ENCODE results near the gene POLA1.

POLA1 gene

DNA sequence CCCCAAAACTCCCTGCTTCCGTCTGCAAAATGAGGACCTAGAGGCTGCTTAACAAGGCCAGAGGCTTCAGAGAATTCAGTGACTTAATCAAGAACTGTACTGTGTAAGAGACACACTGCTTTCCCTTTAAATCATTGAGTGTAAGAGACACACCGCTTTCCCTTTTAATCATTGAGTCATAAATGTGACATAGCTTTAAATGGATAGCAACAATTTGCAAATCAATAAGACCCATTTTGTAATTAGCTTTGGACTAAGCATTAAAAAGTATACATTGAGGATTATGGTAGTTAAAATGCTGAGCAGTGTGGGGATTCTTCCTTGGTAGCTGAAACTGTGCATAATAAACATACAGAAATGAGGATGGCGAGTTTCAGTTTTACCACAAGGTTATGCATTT lies 290.2 kb downstream of the POLA1 start:
- Histone ChIP-seq H3K4me3 (replicated peaks; ENCODE audit: insufficient read depth, low read length) (no peak overlapping the region), H3K27ac (replicated peaks) (no peak overlapping the region), H3K27me3 (ENCODE audit: insufficient read depth, poor library complexity, severe bottlenecking) (no peaks in the 10 kb centered on the region)
- no peak for DNase-seq (ENCODE audit: low read depth in 1 of 2, low spot score in 1 of 2)
- no peak for TF ChIP-seq GABPA (IDR thresholded peaks at IDR 0.05; ENCODE audit: low read depth)
- TF ChIP-seq, protein P1, sequence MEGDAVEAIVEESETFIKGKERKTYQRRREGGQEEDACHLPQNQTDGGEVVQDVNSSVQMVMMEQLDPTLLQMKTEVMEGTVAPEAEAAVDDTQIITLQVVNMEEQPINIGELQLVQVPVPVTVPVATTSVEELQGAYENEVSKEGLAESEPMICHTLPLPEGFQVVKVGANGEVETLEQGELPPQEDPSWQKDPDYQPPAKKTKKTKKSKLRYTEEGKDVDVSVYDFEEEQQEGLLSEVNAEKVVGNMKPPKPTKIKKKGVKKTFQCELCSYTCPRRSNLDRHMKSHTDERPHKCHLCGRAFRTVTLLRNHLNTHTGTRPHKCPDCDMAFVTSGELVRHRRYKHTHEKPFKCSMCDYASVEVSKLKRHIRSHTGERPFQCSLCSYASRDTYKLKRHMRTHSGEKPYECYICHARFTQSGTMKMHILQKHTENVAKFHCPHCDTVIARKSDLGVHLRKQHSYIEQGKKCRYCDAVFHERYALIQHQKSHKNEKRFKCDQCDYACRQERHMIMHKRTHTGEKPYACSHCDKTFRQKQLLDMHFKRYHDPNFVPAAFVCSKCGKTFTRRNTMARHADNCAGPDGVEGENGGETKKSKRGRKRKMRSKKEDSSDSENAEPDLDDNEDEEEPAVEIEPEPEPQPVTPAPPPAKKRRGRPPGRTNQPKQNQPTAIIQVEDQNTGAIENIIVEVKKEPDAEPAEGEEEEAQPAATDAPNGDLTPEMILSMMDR (IDR thresholded peaks at IDR 0.05; ENCODE audit: insufficient read depth, low read length) = no peak
- TF ChIP-seq POLR2AphosphoS5 (IDR thresholded peaks at IDR 0.05; ENCODE audit: low read depth) = no peak
- TF ChIP-seq, protein P2, sequence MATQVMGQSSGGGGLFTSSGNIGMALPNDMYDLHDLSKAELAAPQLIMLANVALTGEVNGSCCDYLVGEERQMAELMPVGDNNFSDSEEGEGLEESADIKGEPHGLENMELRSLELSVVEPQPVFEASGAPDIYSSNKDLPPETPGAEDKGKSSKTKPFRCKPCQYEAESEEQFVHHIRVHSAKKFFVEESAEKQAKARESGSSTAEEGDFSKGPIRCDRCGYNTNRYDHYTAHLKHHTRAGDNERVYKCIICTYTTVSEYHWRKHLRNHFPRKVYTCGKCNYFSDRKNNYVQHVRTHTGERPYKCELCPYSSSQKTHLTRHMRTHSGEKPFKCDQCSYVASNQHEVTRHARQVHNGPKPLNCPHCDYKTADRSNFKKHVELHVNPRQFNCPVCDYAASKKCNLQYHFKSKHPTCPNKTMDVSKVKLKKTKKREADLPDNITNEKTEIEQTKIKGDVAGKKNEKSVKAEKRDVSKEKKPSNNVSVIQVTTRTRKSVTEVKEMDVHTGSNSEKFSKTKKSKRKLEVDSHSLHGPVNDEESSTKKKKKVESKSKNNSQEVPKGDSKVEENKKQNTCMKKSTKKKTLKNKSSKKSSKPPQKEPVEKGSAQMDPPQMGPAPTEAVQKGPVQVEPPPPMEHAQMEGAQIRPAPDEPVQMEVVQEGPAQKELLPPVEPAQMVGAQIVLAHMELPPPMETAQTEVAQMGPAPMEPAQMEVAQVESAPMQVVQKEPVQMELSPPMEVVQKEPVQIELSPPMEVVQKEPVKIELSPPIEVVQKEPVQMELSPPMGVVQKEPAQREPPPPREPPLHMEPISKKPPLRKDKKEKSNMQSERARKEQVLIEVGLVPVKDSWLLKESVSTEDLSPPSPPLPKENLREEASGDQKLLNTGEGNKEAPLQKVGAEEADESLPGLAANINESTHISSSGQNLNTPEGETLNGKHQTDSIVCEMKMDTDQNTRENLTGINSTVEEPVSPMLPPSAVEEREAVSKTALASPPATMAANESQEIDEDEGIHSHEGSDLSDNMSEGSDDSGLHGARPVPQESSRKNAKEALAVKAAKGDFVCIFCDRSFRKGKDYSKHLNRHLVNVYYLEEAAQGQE (IDR thresholded peaks at IDR 0.05; ENCODE audit: insufficient replicate concordance, low read depth) = no peak
- no peak for TF ChIP-seq SPI1 (IDR thresholded peaks at IDR 0.05; ENCODE audit: borderline replicate concordance, low read depth)

DNA sequence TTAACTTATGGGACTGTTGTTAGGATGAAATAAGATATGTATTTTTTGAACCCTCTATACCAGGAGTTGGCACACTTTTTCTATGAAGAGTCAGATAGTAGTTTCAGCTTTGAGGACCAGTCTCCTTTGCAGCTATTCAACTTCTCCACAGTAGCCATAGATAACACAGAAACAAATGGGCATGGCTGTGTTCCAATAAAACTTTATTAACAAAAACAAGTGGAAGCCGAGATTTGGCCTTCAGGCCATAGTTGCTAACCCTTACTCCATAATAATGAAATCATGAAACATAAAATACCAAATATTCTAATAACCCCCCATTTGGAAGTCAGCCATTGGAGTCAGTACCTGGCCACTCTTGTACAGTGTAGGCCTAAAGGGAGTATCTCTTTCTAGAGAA lies 291.4 kb downstream of the POLA1 start:
- Histone ChIP-seq H3K4me3 (replicated peaks; ENCODE audit: insufficient read depth, low read length) (no peak overlapping the region), H3K27ac (replicated peaks) (no peak overlapping the region), H3K27me3 (ENCODE audit: insufficient read depth, poor library complexity, severe bottlenecking) (no peaks in the 10 kb centered on the region)
- TF ChIP-seq POLR2AphosphoS5 (IDR thresholded peaks at IDR 0.05; ENCODE audit: low read depth) (no peak), SPI1 (IDR thresholded peaks at IDR 0.05; ENCODE audit: borderline replicate concordance, low read depth) (no peak), GABPA (IDR thresholded peaks at IDR 0.05; ENCODE audit: low read depth) (no peak)
- TF ChIP-seq, protein P2 (IDR thresholded peaks at IDR 0.05; ENCODE audit: insufficient replicate concordance, low read depth) = no peak
- TF ChIP-seq, protein P1 (IDR thresholded peaks at IDR 0.05; ENCODE audit: insufficient read depth, low read length) = no peak
- no peak for DNase-seq (ENCODE audit: low read depth in 1 of 2, low spot score in 1 of 2)

DNA sequence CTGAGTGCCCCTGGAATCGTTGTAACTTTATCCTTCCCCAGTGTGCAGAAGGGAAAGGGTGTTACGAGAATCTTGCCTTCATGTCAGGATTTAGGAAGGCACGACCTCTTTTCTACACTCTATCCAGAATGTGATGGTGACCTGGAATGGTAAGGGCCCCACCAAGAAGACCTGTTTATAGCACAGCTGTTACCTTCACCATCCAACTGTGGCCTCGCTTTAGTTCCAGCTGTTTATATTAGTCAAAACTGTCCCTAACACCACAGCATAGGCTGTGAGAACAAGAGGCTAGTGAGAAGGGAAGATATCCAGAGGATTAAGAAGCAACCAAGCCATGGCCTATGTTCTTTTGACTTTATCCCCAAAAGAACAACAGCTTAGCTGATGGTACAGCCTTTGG lies 294.0 kb downstream of the POLA1 start:
- no peaks in the 10 kb centered on the region for H3K27me3 ChIP-seq (ENCODE audit: insufficient read depth, poor library complexity, severe bottlenecking)
- DNase-seq (ENCODE audit: low read depth in 1 of 2, low spot score in 1 of 2) = no peak
- no peak for TF ChIP-seq GABPA (IDR thresholded peaks at IDR 0.05; ENCODE audit: low read depth)
- TF ChIP-seq, protein P2 (IDR thresholded peaks at IDR 0.05; ENCODE audit: insufficient replicate concordance, low read depth) = no peak
- TF ChIP-seq SPI1 (IDR thresholded peaks at IDR 0.05; ENCODE audit: borderline replicate concordance, low read depth) = no peak
- TF ChIP-seq, protein P1 (IDR thresholded peaks at IDR 0.05; ENCODE audit: insufficient read depth, low read length) = no peak
- TF ChIP-seq POLR2AphosphoS5 (IDR thresholded peaks at IDR 0.05; ENCODE audit: low read depth) = no peak
- H3K4me3 ChIP-seq (replicated peaks; ENCODE audit: insufficient read depth, low read length) = no peak overlapping the region
- H3K27ac ChIP-seq (replicated peaks) = no peak overlapping the region

All from HL-60 (cell line).